ENCODE data around the gene SLC28A2. TPM values are rescaled to one million over a fixed set of nuclear protein-coding genes. Genes with fewer than 3 reads are reported as not detected.
A peak's percentile ranks its signal among the peaks of the same experiment; 100 is the strongest.
"Not testable (repeated sequence)": the region's sequence is repeated elsewhere in the genome, so short reads cannot be mapped to it uniquely, and the experiment has no call there.

Gene SLC28A2
- polyA plus RNA-seq (2014; cell fraction: cytosol; rRNA removed), result 0.02 TPM in 1 of 2 replicates, not detected in the other
- not detected in 2 replicates for polyA plus RNA-seq (2014; cell fraction: nucleus; rRNA removed)

- DNase-seq (ENCODE audit: low spot score), result no peak
Observed at GRCh38 chr15:45251888-45252287, at the start of gene SLC28A2. Gene SLC28A2 (plus strand): TSS chr15:45252234. CDS start chr15:45253216, 982 bp downstream.

- DNase-seq (ENCODE audit: low spot score), result no peak
Observed at GRCh38 chr15:45203182-45203581, 48.9 kb upstream of the SLC28A2 start.

GRCh38 chr15:45205192-45205591, 46.8 kb upstream of the SLC28A2 start:
- DNase-seq (ENCODE audit: low spot score), result peak; percentile 80

- no peak for DNase-seq (ENCODE audit: low spot score)
Observed at GRCh38 chr15:45212493-45212892, 39.5 kb upstream of the SLC28A2 start.

GRCh38 chr15:45221053-45221599, 30.9 kb upstream of the SLC28A2 start:
- no peak for DNase-seq (ENCODE audit: low spot score)

GRCh38 chr15:45221967-45222366, 30.1 kb upstream of the SLC28A2 start:
- DNase-seq (ENCODE audit: low spot score), result no peak

GRCh38 chr15:45224621-45225217, 27.3 kb upstream of the SLC28A2 start:
- DNase-seq (ENCODE audit: low spot score), result no peak

- DNase-seq (ENCODE audit: low spot score), result no peak
Observed at GRCh38 chr15:45225506-45226273, 26.3 kb upstream of the SLC28A2 start.

GRCh38 chr15:45228931-45229330, 23.1 kb upstream of the SLC28A2 start:
- DNase-seq (ENCODE audit: low spot score), result no peak

GRCh38 chr15:45230245-45230965, 21.6 kb upstream of the SLC28A2 start:
- no peak for DNase-seq (ENCODE audit: low spot score)

GRCh38 chr15:45231132-45231531, 20.9 kb upstream of the SLC28A2 start:
- DNase-seq (ENCODE audit: low spot score), result no peak

GRCh38 chr15:45231864-45232562, 20.0 kb upstream of the SLC28A2 start:
- no peak for DNase-seq (ENCODE audit: low spot score)

GRCh38 chr15:45234562-45235235, 17.3 kb upstream of the SLC28A2 start:
- DNase-seq (ENCODE audit: low spot score), result no peak

- peak; percentile 83 for DNase-seq (ENCODE audit: low spot score)
Observed at GRCh38 chr15:45236806-45237205, 15.2 kb upstream of the SLC28A2 start.

GRCh38 chr15:45242289-45242688, 9.7 kb upstream of the SLC28A2 start:
- no peak for DNase-seq (ENCODE audit: low spot score)

GRCh38 chr15:45249125-45249780, 2.8 kb upstream of the SLC28A2 start:
- no peak for DNase-seq (ENCODE audit: low spot score)

- no peak for DNase-seq (ENCODE audit: low spot score)
Observed at GRCh38 chr15:45253330-45253729, 1.3 kb downstream of the SLC28A2 start.

- no peak for DNase-seq (ENCODE audit: low spot score)
Observed at GRCh38 chr15:45254405-45254804, 2.4 kb downstream of the SLC28A2 start.

- DNase-seq (ENCODE audit: low spot score), result not testable (repeated sequence)
Observed at GRCh38 chr15:45254824-45255223, 2.8 kb downstream of the SLC28A2 start.

- no peak for DNase-seq (ENCODE audit: low spot score)
Observed at GRCh38 chr15:45259796-45260195, 7.8 kb downstream of the SLC28A2 start.

All from SK-N-DZ (cell line).